ENCODE results near the gene FOXO3. TPM values are rescaled to one million over a fixed set of nuclear protein-coding genes. Genes with fewer than 3 reads are reported as not detected.

Gene FOXO3
- total and polyA plus RNA-seq, 2 of the 13 experiments (the other 11 are each of a cell fraction or from before 2014, with no cell fraction given), result 16.0 to 22.5 TPM

DNA sequence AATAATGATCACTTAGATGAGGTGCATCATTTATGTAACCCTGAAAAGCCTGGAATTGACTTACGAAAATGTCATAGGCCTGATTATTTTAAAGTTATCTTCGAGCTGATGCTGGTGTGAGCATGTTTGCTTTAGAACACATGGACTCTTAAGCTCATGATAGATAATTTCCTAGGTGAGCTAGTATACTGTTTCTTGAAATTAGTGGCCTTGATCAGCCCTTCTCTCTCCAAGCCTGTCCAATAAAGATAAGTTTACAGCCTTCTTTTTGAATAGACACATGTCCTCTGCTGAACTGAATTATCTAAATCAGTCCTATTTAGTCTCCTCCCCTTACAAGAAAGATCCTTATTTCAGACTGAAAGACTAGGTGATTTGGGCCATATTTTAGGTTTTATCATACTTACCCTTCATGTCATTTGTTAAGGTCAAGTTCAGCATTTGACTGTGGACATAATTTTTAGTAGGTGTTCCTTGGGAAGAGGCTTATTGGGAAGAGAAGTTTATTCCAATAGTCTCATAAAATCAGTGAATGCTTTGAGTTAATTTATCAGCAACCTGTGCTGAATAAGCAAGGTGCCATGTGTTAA, 15.3 kb downstream of the FOXO3 start:
- peaks cover 40% of the 10 kb centered on the region for H3K4me1 ChIP-seq (ENCODE audit: insufficient read depth, low read length)
- BruUV-seq (replicated peaks), result no TSS peak
- CTCF ChIA-PET (ENCODE audit: low intra/inter-chr PET ratio, low total read pairs), result no interaction called here

More for the DNA sequence above, 15.3 kb downstream of the FOXO3 start:
- no peak for ATAC-seq
- no peak overlapping the region for H3K4me3 ChIP-seq (replicated peaks in 1 of 3; ENCODE audit: insufficient read depth in 1 of 3, low read depth in 2 of 3, low read length in 3 of 3)
- intact Hi-C loops (cut with micrococcal nuclease; ENCODE audit: unreplicated experiment), result no loop called here
- DNase-seq (ENCODE audit: low spot score), result no peak
- H3K9me3 ChIP-seq (ENCODE audit: low read length), result no peaks in the 10 kb centered on the region
- FAIRE-seq, result no peak
- no peak overlapping the region for H3K27ac ChIP-seq (ENCODE audit: extremely low read length, insufficient read depth, low read length)
- no peak overlapping the region for H2AFZ ChIP-seq (ENCODE audit: low read length)
- 93% methylated on average over 2 of the region's 2 CpGs for WGBS (ENCODE audit: low lambda C conversion rate)
- peaks cover 50% of the 10 kb centered on the region for H4K20me1 ChIP-seq (ENCODE audit: insufficient read depth, low read length)
- H3K79me2 ChIP-seq (ENCODE audit: insufficient read depth, low read length), result peaks cover 86% of the 10 kb centered on the region
- H3K36me3 ChIP-seq (replicated peaks in 1 of 2; ENCODE audit: control insufficient read depth in 1 of 2, insufficient read depth in 2 of 2, low read length in 2 of 2), result peaks cover 3 to 48% of the 10 kb centered on the region in 2 experiments; a peak in 4 of 5 replicates
- TF ChIP-seq, protein P1, sequence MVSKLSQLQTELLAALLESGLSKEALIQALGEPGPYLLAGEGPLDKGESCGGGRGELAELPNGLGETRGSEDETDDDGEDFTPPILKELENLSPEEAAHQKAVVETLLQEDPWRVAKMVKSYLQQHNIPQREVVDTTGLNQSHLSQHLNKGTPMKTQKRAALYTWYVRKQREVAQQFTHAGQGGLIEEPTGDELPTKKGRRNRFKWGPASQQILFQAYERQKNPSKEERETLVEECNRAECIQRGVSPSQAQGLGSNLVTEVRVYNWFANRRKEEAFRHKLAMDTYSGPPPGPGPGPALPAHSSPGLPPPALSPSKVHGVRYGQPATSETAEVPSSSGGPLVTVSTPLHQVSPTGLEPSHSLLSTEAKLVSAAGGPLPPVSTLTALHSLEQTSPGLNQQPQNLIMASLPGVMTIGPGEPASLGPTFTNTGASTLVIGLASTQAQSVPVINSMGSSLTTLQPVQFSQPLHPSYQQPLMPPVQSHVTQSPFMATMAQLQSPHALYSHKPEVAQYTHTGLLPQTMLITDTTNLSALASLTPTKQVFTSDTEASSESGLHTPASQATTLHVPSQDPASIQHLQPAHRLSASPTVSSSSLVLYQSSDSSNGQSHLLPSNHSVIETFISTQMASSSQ (IDR thresholded peaks at IDR 0.05; ENCODE audit: low read depth), result no peak
- TF ChIP-seq, protein P1 (CRISPR knock-in tag; IDR thresholded peaks at IDR 0.05; ENCODE audit: borderline replicate concordance), result no peak
- TF ChIP-seq, protein P2, sequence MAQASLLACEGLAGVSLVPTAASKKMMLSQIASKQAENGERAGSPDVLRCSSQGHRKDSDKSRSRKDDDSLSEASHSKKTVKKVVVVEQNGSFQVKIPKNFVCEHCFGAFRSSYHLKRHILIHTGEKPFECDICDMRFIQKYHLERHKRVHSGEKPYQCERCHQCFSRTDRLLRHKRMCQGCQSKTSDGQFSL (CRISPR knock-in tag; IDR thresholded peaks at IDR 0.05), result no peak
- no peak overlapping the region for H3K4me2 ChIP-seq (ENCODE audit: low read depth, low read length)
- H3K9ac ChIP-seq (ENCODE audit: insufficient read depth, low read depth, low read length), result no peak overlapping the region
- in situ Hi-C loops (cut with HindIII; ENCODE audit: extremely low pct_ligation_motif_present, low pct_unique_long_range_greater_than_20kb), result no loop called here
- POLR2A ChIA-PET, result interaction anchor here (1.2 to 1.4 kb wide), 2 partner anchors 16 to 519 kb away, joined by 3 to 4 read pairs; partner anchors contain the start of genes CEP57L1 and SESN1
- H3K27me3 ChIP-seq (ENCODE audit: control insufficient read depth in 1 of 2, insufficient read depth in 2 of 2, low read length in 2 of 2), result no peaks in the 10 kb centered on the region
